ENCODE data around the gene RAB36.

The RAB36 gene

GRCh38 chr22:23144932-23145877 is at the start of gene RAB36:
Gene RAB36, plus strand, starts transcription at chr22:23145477. Its CDS starts 1,140 bp downstream, at chr22:23146617.
- DNase-seq (ENCODE audit: low read depth): peak; percentile 23
- TF ChIP-seq CTCF (IDR thresholded peaks at IDR 0.05; ENCODE audit: low read depth, low read length) (no peak), MYC (IDR thresholded peaks at IDR 0.05; ENCODE audit: low read depth, low read length) (no peak), MAX (IDR thresholded peaks at IDR 0.05; ENCODE audit: low read depth, low read length) (no peak), POLR2A (IDR thresholded peaks at IDR 0.05; ENCODE audit: extremely low read depth, insufficient read length) (no peak)
- H3K4me3 ChIP-seq (ENCODE audit: low read depth, low read length): no peak within 1 kb of the TSS

GRCh38 chr22:23095733-23096342 is 49.4 kb upstream of the RAB36 start:
- H3K4me3 ChIP-seq (ENCODE audit: low read depth, low read length): no peak overlapping the region
- TF ChIP-seq MYC (IDR thresholded peaks at IDR 0.05; ENCODE audit: low read depth, low read length) (no peak), CTCF (IDR thresholded peaks at IDR 0.05; ENCODE audit: low read depth, low read length) (no peak), POLR2A (IDR thresholded peaks at IDR 0.05; ENCODE audit: extremely low read depth, insufficient read length) (no peak), MAX (IDR thresholded peaks at IDR 0.05; ENCODE audit: low read depth, low read length) (no peak)
- no peak for DNase-seq (ENCODE audit: low read depth)

GRCh38 chr22:23097412-23098229 is 47.7 kb upstream of the RAB36 start:
- H3K4me3 ChIP-seq (ENCODE audit: low read depth, low read length): no peak overlapping the region
- no peak for TF ChIP-seq MYC (IDR thresholded peaks at IDR 0.05; ENCODE audit: low read depth, low read length)
- no peak for DNase-seq (ENCODE audit: low read depth)

- H3K4me3 ChIP-seq (ENCODE audit: low read depth, low read length): no peak overlapping the region
- DNase-seq (ENCODE audit: low read depth): no peak
- no peak for TF ChIP-seq MAX (IDR thresholded peaks at IDR 0.05; ENCODE audit: low read depth, low read length)
- no peak for TF ChIP-seq CTCF (IDR thresholded peaks at IDR 0.05; ENCODE audit: low read depth, low read length)
- TF ChIP-seq MYC (IDR thresholded peaks at IDR 0.05; ENCODE audit: low read depth, low read length): no peak
- no peak for TF ChIP-seq POLR2A (IDR thresholded peaks at IDR 0.05; ENCODE audit: extremely low read depth, insufficient read length)
Measured at GRCh38 chr22:23098230-23098705, 47.0 kb upstream of the RAB36 start.

GRCh38 chr22:23098718-23099530 is 46.4 kb upstream of the RAB36 start:
- TF ChIP-seq MAX (IDR thresholded peaks at IDR 0.05; ENCODE audit: low read depth, low read length): no peak
- no peak for TF ChIP-seq POLR2A (IDR thresholded peaks at IDR 0.05; ENCODE audit: extremely low read depth, insufficient read length)
- TF ChIP-seq MYC (IDR thresholded peaks at IDR 0.05; ENCODE audit: low read depth, low read length): no peak
- no peak for TF ChIP-seq CTCF (IDR thresholded peaks at IDR 0.05; ENCODE audit: low read depth, low read length)
- H3K4me3 ChIP-seq (ENCODE audit: low read depth, low read length): no peak overlapping the region
- DNase-seq (ENCODE audit: low read depth): no peak
